Body of pancreas (tissue), 4 donors: Measurements from ENCODE around the gene IGF1R.

ENCODE experiments used
- POLR2A ChIP-seq, 3 donors: fragments of 450-650 bp; IDR thresholded peaks; one replicate each; pipeline ENCODE4 v1.6.1; 2016; ENCODE audit warnings: antibody characterized with exemption in 3 of 3, mild to moderate bottlenecking in 2 of 3
- TF ChIP-seq, protein P1 (sequence below), 7 experiments: fragments of 450-650 bp in 4 of 7; fragments of 200-600 bp in 3 of 7; sonication (generic) in 3 of 7; IDR thresholded peaks; one replicate each; pipeline ENCODE4 v1.5.1; 2016 to 2019; ENCODE audit warnings: antibody characterized with exemption in 7 of 7

DNA sequence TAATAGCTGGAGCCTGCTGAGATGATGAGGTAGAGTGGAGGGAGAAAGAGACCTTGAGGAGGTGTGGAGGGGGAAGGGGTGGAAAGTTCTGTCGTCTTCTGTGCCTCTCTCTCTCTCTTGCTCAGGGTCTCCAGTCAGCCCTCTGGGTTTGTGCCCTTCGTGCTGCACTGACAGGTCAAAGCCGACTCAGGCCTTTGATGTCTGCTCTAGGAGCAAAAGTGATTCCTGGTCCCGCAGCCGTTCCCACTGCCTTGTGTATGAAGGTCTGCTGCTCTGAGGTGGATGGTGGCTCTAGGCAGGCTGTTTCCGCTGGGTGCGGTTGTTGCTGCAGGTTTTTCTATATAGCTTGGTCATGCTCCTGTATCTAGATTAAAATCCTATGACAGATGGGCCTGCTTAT, 89.4 kb downstream of the IGF1R start:
- no peak for TF ChIP-seq POLR2A (IDR thresholded peaks at IDR 0.05)
- TF ChIP-seq, protein P1, sequence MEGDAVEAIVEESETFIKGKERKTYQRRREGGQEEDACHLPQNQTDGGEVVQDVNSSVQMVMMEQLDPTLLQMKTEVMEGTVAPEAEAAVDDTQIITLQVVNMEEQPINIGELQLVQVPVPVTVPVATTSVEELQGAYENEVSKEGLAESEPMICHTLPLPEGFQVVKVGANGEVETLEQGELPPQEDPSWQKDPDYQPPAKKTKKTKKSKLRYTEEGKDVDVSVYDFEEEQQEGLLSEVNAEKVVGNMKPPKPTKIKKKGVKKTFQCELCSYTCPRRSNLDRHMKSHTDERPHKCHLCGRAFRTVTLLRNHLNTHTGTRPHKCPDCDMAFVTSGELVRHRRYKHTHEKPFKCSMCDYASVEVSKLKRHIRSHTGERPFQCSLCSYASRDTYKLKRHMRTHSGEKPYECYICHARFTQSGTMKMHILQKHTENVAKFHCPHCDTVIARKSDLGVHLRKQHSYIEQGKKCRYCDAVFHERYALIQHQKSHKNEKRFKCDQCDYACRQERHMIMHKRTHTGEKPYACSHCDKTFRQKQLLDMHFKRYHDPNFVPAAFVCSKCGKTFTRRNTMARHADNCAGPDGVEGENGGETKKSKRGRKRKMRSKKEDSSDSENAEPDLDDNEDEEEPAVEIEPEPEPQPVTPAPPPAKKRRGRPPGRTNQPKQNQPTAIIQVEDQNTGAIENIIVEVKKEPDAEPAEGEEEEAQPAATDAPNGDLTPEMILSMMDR (IDR thresholded peaks at IDR 0.05) = no peak
